Endothelial cell of umbilical vein (primary cell): ENCODE measurements around the gene CAMTA1. TPM values are rescaled to one million over a fixed set of nuclear protein-coding genes. Genes with fewer than 3 reads are reported as not detected.

Experiments used
- BruUV-seq: library from RNA; stranded (reverse); fragments of 400-500 nt; replicated peaks from 2 replicates; lab custom pipeline; 2021; lab: Mats Ljungman, UMichigan
- CTCF ChIA-PET: fragments of 300-600, 350-600 bp; sonication (Branson Sonifier 250); formaldehyde crosslinking; loops from one replicate; lab custom pipeline; 2021; ENCODE audit warnings: antibody characterized with exemption, inconsistent platforms; lab: Charles Lee
- POLR2A ChIA-PET: fragments of 300-600, 350-600 bp; sonication (Branson Sonifier 250); formaldehyde crosslinking; loops from one replicate; lab custom pipeline; 2021; ENCODE audit warnings: antibody characterized with exemption, inconsistent platforms; lab: Charles Lee
- DNase-seq: peaks from one replicate; pipeline ENCODE4 v3.0.0-alpha.2; 2011; ENCODE audit warnings: low read depth, low spot score
- FAIRE-seq: peaks from 2 replicates; lab custom pipeline; 2011; peaks lifted over from hg19 to GRCh38; lab: Jason Lieb, UNC
- H2AFZ ChIP-seq: 2 replicates; pipeline ENCODE4 v1.6.0; 2012; ENCODE audit warnings: low read depth, low read length, control low read depth, inconsistent platforms
- H3K27ac ChIP-seq: 2 replicates; pipeline ENCODE4 v1.5.1; 2011; ENCODE audit warnings: low read depth, mild to moderate bottlenecking, control low read depth, low read length, moderate library complexity; ENCODE audit not compliant: insufficient read depth
- H3K27me3 ChIP-seq, 2 experiments: 2 replicates each; pipeline versions ENCODE4 v1.6.0 to v1.6.1; 2011; ENCODE audit warnings: low read length in 2 of 2, mixed read lengths in 1 of 2; ENCODE audit not compliant: control insufficient read depth in 2 of 2, insufficient read depth in 2 of 2
- H3K36me3 ChIP-seq, 2 experiments: 2 replicates in 1 of 2; 3 replicates in 1 of 2; pipeline ENCODE4 v1.5.1; 2011; ENCODE audit warnings: low read length in 2 of 2, mild to moderate bottlenecking in 1 of 2, moderate library complexity in 1 of 2; ENCODE audit not compliant: control insufficient read depth in 2 of 2, insufficient read depth in 2 of 2; ENCODE audit errors: extremely low read depth in 1 of 2
- H3K4me1 ChIP-seq: 3 replicates; pipeline ENCODE4 v1.5.1; 2011; ENCODE audit warnings: mild to moderate bottlenecking, low read length; ENCODE audit not compliant: control insufficient read depth, insufficient read depth; ENCODE audit errors: extremely low read depth
- H3K4me2 ChIP-seq: 2 replicates; pipeline ENCODE4 v1.6.1; 2011; ENCODE audit warnings: low read length, control low read depth, mixed read lengths; ENCODE audit not compliant: insufficient read depth
- H3K4me3 ChIP-seq, 3 experiments: fragments of 200-600 bp in 1 of 3; sonication (generic), shearing (Covaris generic) in 1 of 3; replicated peaks in 1 of 3; 2 replicates each; pipeline ENCODE4 v1.5.1; 2011 to 2016; ENCODE audit warnings: control low read depth in 3 of 3, low read length in 3 of 3, mild to moderate bottlenecking in 2 of 3, inconsistent platforms in 1 of 3, low read depth in 1 of 3, moderate library complexity in 1 of 3; ENCODE audit not compliant: insufficient read depth in 1 of 3
- H3K79me2 ChIP-seq: 2 replicates; pipeline ENCODE4 v1.6.0; 2012; ENCODE audit warnings: low read length, inconsistent platforms; ENCODE audit not compliant: control insufficient read depth, insufficient read depth
- H3K9ac ChIP-seq: replicated peaks from 2 replicates; pipeline ENCODE3; 2011; ENCODE audit warnings: low read length, control low read depth; ENCODE audit not compliant: insufficient read depth; ENCODE audit errors: extremely low read depth
- H3K9me1 ChIP-seq: replicated peaks from 3 replicates; pipeline ENCODE4 v1.6.0; 2011; ENCODE audit warnings: mild to moderate bottlenecking, low read length; ENCODE audit not compliant: control insufficient read depth, insufficient read depth; ENCODE audit errors: extremely low read depth
- H3K9me3 ChIP-seq: replicated peaks from 2 replicates; pipeline ENCODE4 v1.5.1; 2012; ENCODE audit warnings: low read length, inconsistent platforms; ENCODE audit not compliant: control insufficient read depth, insufficient read depth
- H4K20me1 ChIP-seq: replicated peaks from 2 replicates; pipeline ENCODE3; 2011; ENCODE audit warnings: mild to moderate bottlenecking, low read length; ENCODE audit not compliant: control insufficient read depth, insufficient read depth; ENCODE audit errors: extremely low read depth
- FOS ChIP-seq: IDR thresholded peaks from 2 replicates; pipeline ENCODE4 v1.6.1; 2011; ENCODE audit warnings: mild to moderate bottlenecking, low read length, moderate library complexity, borderline replicate concordance; ENCODE audit not compliant: insufficient read depth
- GATA2 ChIP-seq: IDR thresholded peaks from 2 replicates; pipeline ENCODE4 v1.7.0; 2011; ENCODE audit warnings: low read depth, mild to moderate bottlenecking, moderate library complexity, mixed read lengths, low read length; ENCODE audit not compliant: insufficient read length, insufficient read depth
- MAX ChIP-seq: IDR thresholded peaks from 2 replicates; pipeline ENCODE4 v1.6.1; 2011; ENCODE audit not compliant: insufficient read depth, insufficient read length
- POLR2A ChIP-seq: IDR thresholded peaks from 2 replicates; pipeline ENCODE4 v1.6.1; 2012; ENCODE audit warnings: low read depth, mild to moderate bottlenecking, control low read depth, low read length
- dilution Hi-C: fragments of 300-500 bp; cut with MboI; formaldehyde crosslinking; loops from one replicate; pipeline ENCODE4 v1.15.0; 2019; ENCODE audit warnings: low sequenced_read_pairs; ENCODE audit not compliant: extremely low pct_ligation_motif_present
- intact Hi-C: fragments of 100-400 bp; cut with micrococcal nuclease; formaldehyde crosslinking; loops from one replicate; pipeline ENCODE4 v1.10.0; 2022
- polyA plus RNA-seq, 4 experiments: library from polyadenylated mRNA; depleted of rRNA in 3 of 4; stranded (reverse) in 3 of 4; unstranded in 1 of 4; fragments of >200 nt; gene quantifications; 2 replicates each; pipeline versions ENCODE4 v1.2.1 to v1.2.3, GENCODE V29; 2011 to 2012; ENCODE audit warnings: missing spikeins in 1 of 4
- total RNA-seq: library from RNA; stranded (reverse); gene quantifications from 2 replicates; pipeline ENCODE4 v1.2.3, GENCODE V29; 2021
- TF ChIP-seq, protein P1 (sequence below), 2 donors: IDR thresholded peaks; 1 replicate in 1 of 2; 2 replicates in 1 of 2; pipeline ENCODE4 v1.5.1; 2011; ENCODE audit warnings: low read length in 2 of 2, mild to moderate bottlenecking in 2 of 2, moderate library complexity in 2 of 2, control low read depth in 1 of 2, inconsistent platforms in 1 of 2, low read depth in 1 of 2; ENCODE audit not compliant: insufficient read depth in 1 of 2; ENCODE audit errors: extremely low read depth in 1 of 2

The CAMTA1 gene
- total and polyA plus RNA-seq, 2 donors (not counting 3 experiments of a cell fraction or from before 2014, with no cell fraction given): 50.8 to 92.7 TPM

DNA sequence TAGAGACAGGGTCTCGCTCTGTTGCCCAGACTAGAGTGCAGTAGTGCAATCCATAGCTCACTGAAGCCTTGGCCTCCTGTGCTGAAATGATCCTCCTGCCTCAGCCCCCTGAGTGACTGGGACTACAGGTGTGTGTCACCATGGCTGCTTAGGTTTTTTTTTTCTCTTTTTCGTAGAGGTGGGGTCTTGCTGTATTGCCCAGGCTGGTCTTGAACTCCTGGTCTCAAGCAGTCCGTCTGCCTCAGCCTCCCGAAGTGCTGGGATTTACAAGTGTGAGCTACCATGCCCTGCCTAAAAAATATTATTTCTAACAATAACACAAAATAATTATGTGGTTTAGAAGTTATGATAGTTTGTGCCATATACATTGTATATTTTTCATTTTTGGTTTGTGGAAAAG, 9.9 kb downstream of the CAMTA1 start:
- Histone ChIP-seq H3K79me2 (peaks cover 31% of the 10 kb centered on the region), H3K4me2 (peak overlapping the region; percentile 28), H3K4me1 (peaks cover 35% of the 10 kb centered on the region), H3K9me1 (no peaks in the 10 kb centered on the region), H3K27me3 (no peaks in the 10 kb centered on the region), H3K4me3 (no peak overlapping the region), H3K9ac (no peak overlapping the region), H3K27ac (peak overlapping the region; percentile 88), H3K9me3 (no peaks in the 10 kb centered on the region), H4K20me1 (no peaks in the 10 kb centered on the region), H3K36me3 (no peaks in the 10 kb centered on the region), H2AFZ (no peak overlapping the region)
- no TSS peak for BruUV-seq
- FAIRE-seq: no peak
- no peak for DNase-seq
- ChIA-PET POLR2A (no interaction called here), CTCF (interaction anchor here (0.7 to 2.8 kb wide), 25 partner anchors 10 to 852 kb away, joined by 3 to 71 read pairs (median 4); partner anchors contain the start of genes CAMTA1 and DNAJC11)
- intact Hi-C loops: loop anchor here (1.0 to 10.0 kb wide), 7 partner anchors 10 to 852 kb away; partner anchors contain the start of gene CAMTA1
- dilution Hi-C loops: no loop called here
- no peak for TF ChIP-seq GATA2
- no peak for TF ChIP-seq MAX
- TF ChIP-seq, protein P1, sequence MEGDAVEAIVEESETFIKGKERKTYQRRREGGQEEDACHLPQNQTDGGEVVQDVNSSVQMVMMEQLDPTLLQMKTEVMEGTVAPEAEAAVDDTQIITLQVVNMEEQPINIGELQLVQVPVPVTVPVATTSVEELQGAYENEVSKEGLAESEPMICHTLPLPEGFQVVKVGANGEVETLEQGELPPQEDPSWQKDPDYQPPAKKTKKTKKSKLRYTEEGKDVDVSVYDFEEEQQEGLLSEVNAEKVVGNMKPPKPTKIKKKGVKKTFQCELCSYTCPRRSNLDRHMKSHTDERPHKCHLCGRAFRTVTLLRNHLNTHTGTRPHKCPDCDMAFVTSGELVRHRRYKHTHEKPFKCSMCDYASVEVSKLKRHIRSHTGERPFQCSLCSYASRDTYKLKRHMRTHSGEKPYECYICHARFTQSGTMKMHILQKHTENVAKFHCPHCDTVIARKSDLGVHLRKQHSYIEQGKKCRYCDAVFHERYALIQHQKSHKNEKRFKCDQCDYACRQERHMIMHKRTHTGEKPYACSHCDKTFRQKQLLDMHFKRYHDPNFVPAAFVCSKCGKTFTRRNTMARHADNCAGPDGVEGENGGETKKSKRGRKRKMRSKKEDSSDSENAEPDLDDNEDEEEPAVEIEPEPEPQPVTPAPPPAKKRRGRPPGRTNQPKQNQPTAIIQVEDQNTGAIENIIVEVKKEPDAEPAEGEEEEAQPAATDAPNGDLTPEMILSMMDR (IDR thresholded peaks at IDR 0.05; ENCODE audit: extremely low read depth in 1 of 2, insufficient read depth in 1 of 2, low read depth in 1 of 2, low read length in 2 of 2): no peak
- no peak for TF ChIP-seq FOS
- TF ChIP-seq POLR2A: no peak
